ENCODE measurements around the gene CFD. TPM values are rescaled to one million over a fixed set of nuclear protein-coding genes. Genes with fewer than 3 reads are reported as not detected.

The CFD gene
- polyA plus RNA-seq, 1 of the 3 experiments (the other 2 are of a cell fraction) = 2.5 TPM

- H3K27me3 ChIP-seq (ENCODE audit: insufficient read depth) = peaks cover 72% of the 10 kb centered on the region
- H3K4me2 ChIP-seq = no peak overlapping the region
- H3K36me3 ChIP-seq (replicated peaks in 1 of 2; ENCODE audit: control insufficient read depth in 1 of 2, insufficient read depth in 2 of 2, low read length in 1 of 2) = no peaks in the 10 kb centered on the region
- no peaks in the 10 kb centered on the region for H3K9me3 ChIP-seq
- peak; percentile 53 for DNase-seq
- peaks cover 5% of the 10 kb centered on the region for H3F3A ChIP-seq (replicated peaks; ENCODE audit: insufficient read depth)
- WGBS (ENCODE audit: low lambda C conversion rate) = 48% methylated on average over 32 of the region's 36 CpGs
- H2AFZ ChIP-seq (ENCODE audit: low read depth) = no peak overlapping the region
- H3K4me1 ChIP-seq (ENCODE audit: control insufficient read depth in 1 of 2, insufficient read depth in 2 of 2, low read depth in 1 of 2, low read length in 1 of 2) = no peaks in the 10 kb centered on the region
- H4K20me1 ChIP-seq (ENCODE audit: insufficient read depth) = no peaks in the 10 kb centered on the region
- CTCF ChIA-PET = no interaction called here
- H3K4me3 ChIP-seq (ENCODE audit: low read depth in 2 of 2, low read length in 1 of 2) = no peak overlapping the region
- POLR2A ChIA-PET = no interaction called here
- no peak overlapping the region for H3K27ac ChIP-seq (ENCODE audit: low read depth in 2 of 2, low read length in 1 of 2)
- H3K9me2 ChIP-seq = no peaks in the 10 kb centered on the region
- no peaks in the 10 kb centered on the region for H3K79me2 ChIP-seq (ENCODE audit: insufficient read depth)
- H3K9ac ChIP-seq = no peak overlapping the region
- TF ChIP-seq TAF1 (IDR thresholded peaks at IDR 0.05; ENCODE audit: borderline replicate concordance, low read depth, low read length) = no peak
- TF ChIP-seq EP300 (IDR thresholded peaks at IDR 0.05; ENCODE audit: borderline replicate concordance in 1 of 2, low read depth in 1 of 2, low read length in 1 of 2) = no peak
- no peak for TF ChIP-seq NFIC (IDR thresholded peaks at IDR 0.05; ENCODE audit: borderline replicate concordance)
- TF ChIP-seq GABPA (IDR thresholded peaks at IDR 0.05; ENCODE audit: low read depth) = no peak
- TF ChIP-seq ZBTB33 (IDR thresholded peaks at IDR 0.05; ENCODE audit: borderline replicate concordance, low read depth) = no peak
- TF ChIP-seq EZH2phosphoT487 (IDR thresholded peaks at IDR 0.05; ENCODE audit: borderline replicate concordance, low read depth) = no peak
- no peak for TF ChIP-seq TCF12 (IDR thresholded peaks at IDR 0.05)
- TF ChIP-seq RCOR1 (IDR thresholded peaks at IDR 0.05; ENCODE audit: low read length) = no peak
- TF ChIP-seq REST (IDR thresholded peaks at IDR 0.05; ENCODE audit: low read depth, low read length) = no peak
- TF ChIP-seq GATA2 (CRISPR knock-in tag; IDR thresholded peaks at IDR 0.05) = no peak
- TF ChIP-seq PBX3 (IDR thresholded peaks at IDR 0.05) = no peak
- TF ChIP-seq RAD21 (IDR thresholded peaks at IDR 0.05; ENCODE audit: low read length) = no peak
- no peak for TF ChIP-seq FOSL2 (IDR thresholded peaks at IDR 0.05; ENCODE audit: borderline replicate concordance, low read depth)
Observed at GRCh38 chr19:835210-835810, 24.2 kb upstream of the CFD start.

Measured in SK-N-SH (cell line).